Right lung (tissue), 10 donors: Measurements from ENCODE around the gene ETS2. TPM values are rescaled to one million over a fixed set of nuclear protein-coding genes. Genes with fewer than 3 reads are reported as not detected.

ENCODE experiments used
- DNase-seq, 2 donors: peaks; one replicate each; pipeline ENCODE4 v3.0.0-alpha.2; 2013
- long read RNA-seq, 8 donors: transcript quantifications; one replicate each; lab custom pipeline, GENCODE V29; 2026
- polyA plus RNA-seq, 5 donors: library from polyadenylated mRNA; unstranded; fragments of 120-200 nt; gene quantifications; one replicate each; pipeline versions ENCODE4 v1.2.1 to v1.2.3, GENCODE V29; 2013; ENCODE audit warnings: inconsistent platforms in 1 of 5, low replicate concordance in 1 of 5; ENCODE audit not compliant: insufficient read length in 5 of 5, insufficient read depth in 1 of 5

Gene ETS2
- polyA plus RNA-seq = 100 to 1,000 TPM; 151 to 182 (median 167) TPM
- long read RNA-seq, donor 1, transcript ETS2-202 (10 exons, 3,766 nt) = major isoform, 35 of 185 reads
- long read RNA-seq, donor 1, partial matches to known transcripts = 150 of 185 reads
- long read RNA-seq, donor 1, other reads (novel, unspliced or antisense) = 0 of 185 reads
- long read RNA-seq, donor 2, transcript ETS2-202 (10 exons, 3,766 nt) = major isoform, 34 of 40 reads
- long read RNA-seq, donor 2, partial matches to known transcripts = 6 of 40 reads
- long read RNA-seq, donor 2, other reads (novel, unspliced or antisense) = 0 of 40 reads
- long read RNA-seq, donor 3, transcript ETS2-202 (10 exons, 3,766 nt) = major isoform, 34 of 60 reads
- long read RNA-seq, donor 3, partial matches to known transcripts = 26 of 60 reads
- long read RNA-seq, donor 3, other reads (novel, unspliced or antisense) = 0 of 60 reads
- long read RNA-seq, donor 4, transcript ETS2-202 (10 exons, 3,766 nt) = major isoform, 20 of 124 reads
- long read RNA-seq, donor 4, partial matches to known transcripts = 104 of 124 reads
- long read RNA-seq, donor 4, other reads (novel, unspliced or antisense) = 0 of 124 reads
- long read RNA-seq, donor 5, transcript ETS2-202 (10 exons, 3,766 nt) = major isoform, 32 of 90 reads
- long read RNA-seq, donor 5, partial matches to known transcripts = 58 of 90 reads
- long read RNA-seq, donor 5, other reads (novel, unspliced or antisense) = 0 of 90 reads
- long read RNA-seq, donor 6, transcript ETS2-202 (10 exons, 3,766 nt) = major isoform, 48 of 155 reads
- long read RNA-seq, donor 6, partial matches to known transcripts = 107 of 155 reads
- long read RNA-seq, donor 6, other reads (novel, unspliced or antisense) = 0 of 155 reads
- long read RNA-seq, donor 7, transcript ETS2-202 (10 exons, 3,766 nt) = major isoform, 42 of 82 reads
- long read RNA-seq, donor 7, partial matches to known transcripts = 40 of 82 reads
- long read RNA-seq, donor 7, other reads (novel, unspliced or antisense) = 0 of 82 reads
- long read RNA-seq, donor 8, transcript ETS2-202 (10 exons, 3,766 nt) = major isoform, 17 of 30 reads
- long read RNA-seq, donor 8, partial matches to known transcripts = 13 of 30 reads
- long read RNA-seq, donor 8, other reads (novel, unspliced or antisense) = 0 of 30 reads

- DNase-seq = peak; percentile 94 to 96
Observed at GRCh38 chr21:38805328-38806152, at the start of gene ETS2. Gene ETS2, plus strand, starts transcription at chr21:38805929. Its CDS starts 4,106 bp downstream, at chr21:38810035.

- DNase-seq = no peak
Observed at GRCh38 chr21:38756746-38757145, 49.0 kb upstream of the ETS2 start.

GRCh38 chr21:38758501-38759214, 47.1 kb upstream of the ETS2 start:
- no peak for DNase-seq

- no peak for DNase-seq
Observed at GRCh38 chr21:38759413-38759812, 46.3 kb upstream of the ETS2 start.

- DNase-seq = no peak
Observed at GRCh38 chr21:38760017-38760761, 45.5 kb upstream of the ETS2 start.

GRCh38 chr21:38760762-38761155, 45.0 kb upstream of the ETS2 start:
- DNase-seq = no peak

- no peak for DNase-seq
Observed at GRCh38 chr21:38761531-38761930, 44.2 kb upstream of the ETS2 start.

GRCh38 chr21:38765056-38765455, 40.7 kb upstream of the ETS2 start:
- DNase-seq = no peak

GRCh38 chr21:38766987-38767722, 38.6 kb upstream of the ETS2 start:
- no peak for DNase-seq

- no peak for DNase-seq
Observed at GRCh38 chr21:38768471-38769063, 37.2 kb upstream of the ETS2 start.

- DNase-seq = no peak
Observed at GRCh38 chr21:38769191-38769780, 36.4 kb upstream of the ETS2 start.

- no peak for DNase-seq
Observed at GRCh38 chr21:38770660-38771059, 35.1 kb upstream of the ETS2 start.

- no peak for DNase-seq
Observed at GRCh38 chr21:38771536-38771935, 34.2 kb upstream of the ETS2 start.

- DNase-seq = no peak
Observed at GRCh38 chr21:38772646-38773045, 33.1 kb upstream of the ETS2 start.

- DNase-seq = peak in 1 of 2 donors; percentile 60
Observed at GRCh38 chr21:38773099-38774061, 32.3 kb upstream of the ETS2 start.

GRCh38 chr21:38774152-38774551, 31.6 kb upstream of the ETS2 start:
- DNase-seq = no peak
